Activated T-cell treated with anti-CD3 and anti-CD28 coated beads, Interleukin-2, amount 50 U/mL, for 48 hours (primary cell): ENCODE measurements around the gene DPH7.
"Not testable (repeated sequence)": the region's sequence is repeated elsewhere in the genome, so short reads cannot be mapped to it uniquely, and the experiment has no call there.

Experiments used
- DNase-seq, 2 experiments: peaks; one replicate each; pipeline ENCODE4 v3.0.0-alpha.2; 2020

DPH7 gene

GRCh38 chr9:137544176-137544760 lies 34.5 kb downstream of the DPH7 start:
- DNase-seq, result no peak

GRCh38 chr9:137543237-137543963 lies 35.3 kb downstream of the DPH7 start:
- no peak for DNase-seq

- DNase-seq, result no peak
These were observed 36.2 kb downstream of the DPH7 start for GRCh38 chr9:137542486-137542885.

GRCh38 chr9:137540536-137540935 lies 38.2 kb downstream of the DPH7 start:
- DNase-seq, result no peak

- DNase-seq, result no peak
These were observed 40.7 kb downstream of the DPH7 start for GRCh38 chr9:137538058-137538457.

- DNase-seq, result peak in 1 of 2 experiments; percentile 34
These were observed 42.1 kb downstream of the DPH7 start for GRCh38 chr9:137536594-137537131.

GRCh38 chr9:137535120-137535428 lies 43.7 kb downstream of the DPH7 start:
- DNase-seq, result no peak

DNA sequence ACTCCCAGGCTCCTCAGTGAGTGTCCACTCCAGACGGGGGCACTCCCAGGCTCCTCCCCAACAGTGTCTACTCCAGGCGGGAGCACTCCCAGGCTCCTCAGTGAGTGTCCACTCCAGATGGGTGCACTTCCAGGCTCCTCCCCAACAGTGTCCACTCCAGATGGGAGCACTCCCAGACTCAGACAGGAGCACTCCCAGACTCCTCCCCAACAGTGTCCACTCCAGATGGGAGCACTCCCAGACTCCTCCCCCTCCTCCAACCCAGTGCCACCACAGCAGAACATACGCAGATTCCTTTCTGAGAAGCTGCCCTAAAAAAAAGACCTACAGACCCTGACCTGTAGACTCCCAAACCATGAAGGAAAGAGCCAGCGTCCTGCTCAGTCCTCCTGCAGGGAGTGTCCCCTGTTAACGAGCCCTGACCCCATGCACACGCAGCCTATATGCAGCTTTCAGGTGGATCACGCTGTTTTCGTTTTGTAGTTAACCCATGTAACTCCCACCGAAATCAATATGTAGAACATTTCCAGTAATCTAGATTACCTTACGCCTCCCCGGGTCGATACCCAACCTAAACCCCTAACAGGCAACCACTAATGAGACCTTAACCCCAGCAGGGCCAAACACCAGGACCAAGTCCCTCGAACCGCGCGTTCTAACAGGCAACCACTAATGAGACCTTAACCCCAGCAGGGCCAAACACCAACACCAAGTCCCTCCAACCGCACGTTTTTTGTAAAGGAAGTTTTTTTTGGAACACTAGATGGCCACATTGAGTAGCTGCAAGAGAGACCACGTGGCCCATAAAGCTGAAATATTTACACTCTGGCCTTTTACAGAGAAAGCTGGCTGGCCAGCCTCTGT lies 44.2 kb downstream of the DPH7 start:
- DNase-seq, result peak; percentile 40 to 44

- DNase-seq, result not testable (repeated sequence)
These were observed 45.7 kb downstream of the DPH7 start for GRCh38 chr9:137532891-137533468.

- DNase-seq, result no peak
These were observed 47.5 kb downstream of the DPH7 start for GRCh38 chr9:137531099-137531765.

GRCh38 chr9:137530331-137530730 lies 48.4 kb downstream of the DPH7 start:
- no peak for DNase-seq

GRCh38 chr9:137524981-137525317 lies 53.8 kb downstream of the DPH7 start:
- no peak for DNase-seq

GRCh38 chr9:137524161-137524980 lies 54.4 kb downstream of the DPH7 start:
- DNase-seq, result no peak

DNA sequence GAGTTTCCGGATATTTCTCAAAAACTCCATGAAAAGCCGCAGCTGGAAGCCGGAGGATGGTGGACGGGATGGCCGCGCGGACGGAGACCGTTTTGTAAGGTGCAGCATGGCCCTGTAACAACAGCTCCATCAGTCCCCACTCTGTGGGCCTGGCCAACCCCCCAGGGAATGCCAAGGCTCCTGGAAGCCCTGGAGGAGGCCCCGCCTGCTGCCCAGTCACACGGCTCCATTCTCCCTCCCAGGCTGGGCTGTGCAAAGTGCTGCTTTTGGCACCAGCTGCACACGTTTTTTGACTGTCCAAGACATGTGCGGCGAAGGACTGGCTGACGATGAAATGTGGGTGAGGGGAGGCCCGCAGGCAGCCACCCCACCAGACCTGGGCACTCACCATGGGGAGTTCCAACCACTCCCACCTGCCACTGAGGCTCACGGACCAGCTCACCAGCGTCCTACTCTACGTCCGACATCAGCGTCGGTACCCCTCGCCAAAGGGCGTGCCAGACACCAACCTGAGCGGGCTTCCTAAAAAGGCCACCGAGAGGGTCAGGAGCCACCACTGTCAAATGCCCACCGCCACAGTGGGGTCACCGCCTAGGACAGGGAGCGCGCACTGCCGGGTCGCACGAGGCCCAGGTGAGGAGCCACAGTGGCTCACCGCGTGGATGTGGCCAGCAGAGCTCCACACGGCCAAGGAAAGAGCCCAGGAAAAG lies 55.8 kb downstream of the DPH7 start:
- no peak for DNase-seq

- DNase-seq, result no peak
These were observed 57.2 kb downstream of the DPH7 start for GRCh38 chr9:137521405-137521985.

DNA sequence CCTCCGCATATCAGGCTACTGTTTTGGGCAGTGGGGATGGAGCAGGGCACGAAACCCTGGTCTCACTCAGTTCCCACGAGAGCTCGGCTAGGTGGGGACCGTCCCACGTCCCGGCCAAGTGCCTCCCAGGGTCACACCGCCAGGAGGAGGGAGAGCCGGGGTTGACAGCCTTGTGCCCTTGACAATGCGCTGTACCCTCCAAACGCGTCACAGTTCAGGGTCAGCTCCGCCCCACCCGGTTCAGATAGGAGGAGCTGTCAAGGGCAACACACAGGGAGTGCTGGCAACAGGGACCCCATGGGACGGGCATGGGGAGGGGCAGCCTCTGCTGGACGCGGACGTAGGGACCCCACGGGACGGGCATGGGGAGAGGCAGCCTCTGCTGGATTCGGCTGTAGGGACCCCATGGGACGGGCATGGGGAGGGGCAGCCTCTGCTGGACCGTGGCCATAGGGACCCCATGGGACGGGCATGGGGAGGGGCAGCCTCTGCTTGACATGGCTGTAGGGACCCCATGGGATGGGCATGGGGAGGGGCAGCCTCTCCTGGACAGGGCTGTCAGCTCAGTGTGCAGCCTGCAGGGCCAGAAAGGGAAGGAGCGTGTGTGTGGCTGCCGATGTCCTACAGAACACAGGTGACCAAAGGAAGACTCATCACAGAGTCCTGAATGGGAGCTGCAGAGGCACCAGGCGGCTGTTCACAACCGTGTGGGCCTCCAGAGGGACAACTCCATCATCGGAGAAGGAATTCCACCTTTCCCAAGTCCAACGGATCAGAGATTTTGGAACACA lies 57.9 kb downstream of the DPH7 start:
- no peak for DNase-seq

DNA sequence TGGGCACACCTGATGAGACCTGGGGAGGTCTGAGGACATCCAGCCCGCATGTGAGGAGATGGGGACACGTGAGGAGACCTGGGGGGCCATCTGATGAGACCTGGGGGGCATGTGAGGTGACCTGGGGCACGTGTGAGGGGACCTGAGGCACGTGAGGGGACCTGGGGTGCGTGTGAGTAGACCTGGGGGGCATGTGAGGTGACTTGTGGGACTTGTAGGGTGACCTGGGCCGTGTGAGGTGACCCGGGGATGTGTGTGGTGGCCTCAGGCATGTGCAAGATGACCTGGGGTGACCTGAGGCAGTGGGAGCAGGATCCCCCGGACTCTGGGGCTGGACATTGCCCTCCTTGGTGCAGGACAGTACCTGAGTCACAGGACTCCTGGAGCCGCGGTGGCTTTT lies 59.2 kb downstream of the DPH7 start:
- no peak for DNase-seq

DNA sequence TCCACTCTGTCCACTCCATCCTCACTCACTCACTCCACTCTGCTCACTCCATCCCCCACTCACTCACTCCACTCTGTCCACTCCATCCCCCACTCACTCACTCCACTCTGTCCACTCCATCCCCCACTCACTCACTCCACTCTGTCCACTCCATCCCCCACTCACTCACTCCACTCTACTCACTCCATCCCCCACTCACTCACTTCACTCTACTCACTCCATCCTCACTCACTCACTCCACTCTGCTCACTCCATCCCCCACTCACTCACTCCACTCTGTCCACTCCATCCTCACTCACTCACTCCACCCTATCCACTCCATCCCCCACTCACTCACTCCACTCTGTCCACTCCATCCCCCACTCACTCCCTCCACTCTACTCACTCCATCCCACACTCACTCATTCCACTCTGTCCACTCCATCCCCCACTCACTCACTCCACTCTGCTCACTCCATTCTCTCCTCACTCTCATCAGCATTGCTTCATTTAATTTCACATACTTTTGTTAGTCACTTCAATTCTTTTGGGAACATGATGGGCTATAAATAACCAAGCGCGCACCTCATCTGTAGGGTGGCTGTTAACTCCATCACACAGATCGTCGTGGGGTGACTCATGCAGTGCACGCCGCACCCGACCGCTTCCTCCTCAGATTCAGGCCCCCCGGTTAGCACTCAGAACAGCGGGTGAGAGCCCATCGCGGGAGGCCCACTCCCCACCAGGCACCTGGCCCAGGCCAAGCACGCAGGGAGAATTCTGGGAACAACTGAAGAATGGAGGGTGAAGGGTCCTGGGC lies 59.9 kb downstream of the DPH7 start:
- DNase-seq, result not testable (repeated sequence)
